Ovary (tissue), 9 donors: ENCODE data around the gene SELENOH. TPM values are rescaled to one million over a fixed set of nuclear protein-coding genes. Genes with fewer than 3 reads are reported as not detected.

Experiments used
- DNase-seq, 5 donors: peaks; one replicate each; pipeline ENCODE4 v3.0.0-alpha.2; 2019 to 2020
- H3K27ac ChIP-seq, 2 donors: fragments of 200-600 bp; one replicate each; pipeline versions ENCODE4 v1.5.1 to v1.8.0; 2019 to 2022
- H3K27me3 ChIP-seq: fragments of 200-600 bp; one replicate; pipeline ENCODE4 v1.8.0; 2022
- H3K36me3 ChIP-seq: fragments of 200-600 bp; sonication (generic); one replicate; pipeline ENCODE4 v1.5.1; 2019
- H3K4me1 ChIP-seq: one replicate; pipeline ENCODE4 v1.8.1; 2013; ENCODE audit warnings: mild to moderate bottlenecking, moderate library complexity; ENCODE audit not compliant: insufficient read depth
- H3K4me3 ChIP-seq: fragments of 200-600 bp; sonication (generic); one replicate; pipeline ENCODE4 v1.5.1; 2017
- H3K9me3 ChIP-seq, 2 donors: fragments of 200-600 bp in 1 of 2; sonication (generic) in 1 of 2; one replicate each; pipeline versions ENCODE4 v1.5.1 to v1.8.1; 2013 to 2019; ENCODE audit warnings: mild to moderate bottlenecking in 1 of 2, moderate library complexity in 1 of 2
- CTCF ChIP-seq, 3 donors: fragments of 450-650 bp in 2 of 3; fragments of 200-600 bp in 1 of 3; IDR thresholded peaks; one replicate each; pipeline versions ENCODE4 v1.5.1 to v1.8.0; 2016 to 2022; ENCODE audit warnings: antibody characterized with exemption in 3 of 3, mild to moderate bottlenecking in 1 of 3
- EP300 ChIP-seq: sonication (generic); formaldehyde crosslinking; IDR thresholded peaks from one replicate; pipeline ENCODE4 v1.6.1; 2017; ENCODE audit warnings: antibody characterized with exemption
- POLR2A ChIP-seq: fragments of 450-650 bp; IDR thresholded peaks from one replicate; pipeline ENCODE4 v1.6.1; 2017; ENCODE audit warnings: antibody characterized with exemption, mild to moderate bottlenecking, moderate library complexity
- WGBS, 3 donors: extraction: QIAGEN DNeasy Blood & Tissue Kit in 1 of 3; methylation state at CpG; one replicate each; pipeline versions ENCODE4 v1.1.5 to v1.1.7; 2013 to 2017; 5-methylcytosine and 5-hydroxymethylcytosine counted together
- intact Hi-C, 4 donors: fragments of 100-400 bp; cut with DNase I; formaldehyde crosslinking; loops; one replicate each; pipeline versions ENCODE4 v1.11.0 to v1.15.1; 2022 to 2023
- polyA plus RNA-seq, 2 donors: library from polyadenylated mRNA; stranded (reverse); fragments of 200-250 nt in 1 of 2; fragments of 350-450 nt in 1 of 2; fragmentation: Illumina TruSeq in 1 of 2; extraction: RNeasy Lipid Tissue Mini Kit (QIAGEN cat#74804) in 1 of 2; gene quantifications; one replicate each; pipeline ENCODE4 v1.2.3, GENCODE V29; 2013 to 2014
- total RNA-seq, 7 donors: library from RNA; depleted of rRNA in 2 of 7; stranded (reverse); fragments of >200 nt in 2 of 7; fragmentation: NEBNext Ultra II Directional in 3 of 7; extraction: Animal tissue kit (Norgen Biotek cat#: 25700) in 3 of 7; gene quantifications; one replicate each; pipeline versions ENCODE4 v1.1.0 to v1.2.4, GENCODE V29; 2016 to 2023
- donor health status: DM: no; HTN: no; CAD: no; lungs with moderate emphysema.
- donor health status: DM: no; HTN: no; CAD: no.
- donor health status: Bipolar disorder and iron deficiency.
- donor health status: DM: yes; HTN: yes; CAD: no.
- donor health status: DM: no; HTN: no; CAD: no.
- donor health status: DM: yes; HTN: yes; CAD: no.

SELENOH gene
- total and polyA plus RNA-seq, 9 donors: 33.9 to 244 (median 107) TPM

DNA sequence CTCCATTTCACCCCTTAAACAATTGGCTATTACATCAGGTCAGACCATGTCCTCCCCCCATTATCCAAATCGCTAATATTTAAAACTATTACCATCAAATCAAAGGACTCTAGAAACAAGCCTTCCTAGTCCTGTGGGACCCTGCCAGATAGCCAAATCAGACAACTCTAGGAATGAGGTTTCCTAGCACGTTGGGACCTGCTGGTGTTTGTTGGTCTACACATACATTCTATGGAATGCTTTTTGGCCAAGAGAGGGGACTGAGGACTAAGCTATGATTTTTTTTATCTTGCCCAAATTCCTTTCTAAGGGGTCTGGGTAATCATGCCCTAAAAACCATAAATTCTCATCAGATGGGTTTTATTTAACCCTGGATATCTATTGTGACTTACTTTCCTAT lies 14.1 kb upstream of the SELENOH start:
- H3K4me3 ChIP-seq: no peak overlapping the region
- H3K4me1 ChIP-seq: no peaks in the 10 kb centered on the region
- no peak for TF ChIP-seq EP300
- no peak for TF ChIP-seq CTCF (IDR thresholded peaks at IDR 0.05)
- no peak for TF ChIP-seq POLR2A
- WGBS, 3 donors: 56 to 63% (median 57%) methylated on average over 2 of the region's 2 CpGs
- no peak for DNase-seq
- no peaks in the 10 kb centered on the region for H3K9me3 ChIP-seq
- no peak overlapping the region for H3K27ac ChIP-seq
- H3K27me3 ChIP-seq: no peaks in the 10 kb centered on the region
- intact Hi-C loops: no loop called here
- H3K36me3 ChIP-seq: no peaks in the 10 kb centered on the region

GRCh38 chr11:57728829-57729228 lies 12.5 kb upstream of the SELENOH start:
- TF ChIP-seq POLR2A: no peak
- no peak for TF ChIP-seq CTCF (IDR thresholded peaks at IDR 0.05)
- no peak for TF ChIP-seq EP300
- H3K27ac ChIP-seq: no peak overlapping the region
- 71 to 76% (median 72%) methylated on average over 7 of the region's 7 CpGs for WGBS, 3 donors
- H3K27me3 ChIP-seq: no peaks in the 10 kb centered on the region
- no peaks in the 10 kb centered on the region for H3K9me3 ChIP-seq
- intact Hi-C loops: no loop called here
- no peaks in the 10 kb centered on the region for H3K36me3 ChIP-seq
- no peak for DNase-seq
- H3K4me3 ChIP-seq: no peak overlapping the region
- no peaks in the 10 kb centered on the region for H3K4me1 ChIP-seq

GRCh38 chr11:57729479-57729878 lies 11.8 kb upstream of the SELENOH start:
- intact Hi-C loops: no loop called here
- H3K9me3 ChIP-seq: no peaks in the 10 kb centered on the region
- no peaks in the 10 kb centered on the region for H3K27me3 ChIP-seq
- no peak overlapping the region for H3K27ac ChIP-seq
- H3K4me3 ChIP-seq: no peak overlapping the region
- WGBS, 3 donors: 93 to 95% (median 94%) methylated on average over 7 of the region's 7 CpGs
- TF ChIP-seq CTCF (IDR thresholded peaks at IDR 0.05) (no peak), EP300 (no peak), POLR2A (no peak)
- no peaks in the 10 kb centered on the region for H3K4me1 ChIP-seq
- H3K36me3 ChIP-seq: no peaks in the 10 kb centered on the region
- DNase-seq: no peak

DNA sequence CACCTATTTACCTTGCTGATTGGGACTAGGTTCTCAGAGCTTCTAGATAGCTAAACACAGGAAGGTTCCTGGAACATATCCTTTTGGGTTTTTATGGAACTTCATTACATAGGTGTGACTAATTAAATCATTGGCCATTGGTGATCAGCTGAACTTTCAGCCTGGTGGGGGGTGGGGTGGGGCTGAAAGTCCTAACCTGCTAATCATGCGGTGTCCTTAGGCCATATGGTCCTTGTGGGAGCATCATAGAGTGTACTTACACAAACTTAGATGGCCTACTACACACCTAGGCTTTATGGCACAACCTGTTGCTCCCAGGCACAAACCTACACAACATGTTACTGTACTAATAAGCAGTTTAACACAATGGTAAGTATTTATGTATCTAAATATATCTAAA lies 8.6 kb upstream of the SELENOH start:
- no peak for DNase-seq
- Histone ChIP-seq H3K9me3 (no peaks in the 10 kb centered on the region), H3K4me1 (no peaks in the 10 kb centered on the region), H3K27ac (no peak overlapping the region), H3K36me3 (no peaks in the 10 kb centered on the region), H3K4me3 (no peak overlapping the region), H3K27me3 (no peaks in the 10 kb centered on the region)
- intact Hi-C loops: no loop called here
- WGBS, 3 donors: 75 to 97% (median 96%) methylated on average over 1 of the region's 1 CpG
- no peak for TF ChIP-seq EP300
- TF ChIP-seq POLR2A: no peak
- TF ChIP-seq CTCF (IDR thresholded peaks at IDR 0.05): no peak
